PC-9 (cell line): ENCODE results near the gene DRG2. TPM values are rescaled to one million over a fixed set of nuclear protein-coding genes. Genes with fewer than 3 reads are reported as not detected.
A peak's percentile ranks its signal among the peaks of the same experiment; 100 is the strongest.

Source experiments
- BruUV-seq: library from RNA; stranded (reverse); fragments of 400-500 nt; replicated peaks from 2 replicates; lab custom pipeline; 2021; lab: Mats Ljungman, UMichigan
- CTCF ChIA-PET: fragments of 300-600 bp; sonication (Branson Sonifier 250); formaldehyde crosslinking; loops from one replicate; lab custom pipeline; 2022; ENCODE audit warnings: antibody characterized with exemption; lab: Charles Lee
- POLR2A ChIA-PET: fragments of 300-600 bp; sonication (Branson Sonifier 250); formaldehyde crosslinking; loops from one replicate; lab custom pipeline; 2022; ENCODE audit warnings: antibody characterized with exemption; ENCODE audit not compliant: unreplicated experiment; lab: Charles Lee
- DNase-seq, 2 experiments: peaks; one replicate each; pipeline versions ENCODE4 v3.0.0 to v3.0.0-alpha.2; 2015 to 2022; ENCODE audit warnings: mixed read lengths in 1 of 2
- H2AFZ ChIP-seq: fragments of 200-600 bp; sonication (generic); 2 replicates; pipeline ENCODE4 v1.8.1; 2017; ENCODE audit warnings: antibody characterized with exemption
- H3F3A ChIP-seq: fragments of 200-600 bp; sonication (generic); 2 replicates; pipeline ENCODE4 v1.8.1; 2017; ENCODE audit warnings: antibody characterized with exemption, mild to moderate bottlenecking, low read depth; ENCODE audit not compliant: insufficient read depth
- H3K27ac ChIP-seq: fragments of 200-600 bp; sonication (generic); 2 replicates; pipeline ENCODE4 v1.6.1; 2016; ENCODE audit warnings: mixed run types
- H3K27me3 ChIP-seq: fragments of 200-600 bp; sonication (generic); 2 replicates; pipeline ENCODE4 v1.6.1; 2016; ENCODE audit warnings: low read depth, mixed run types; ENCODE audit not compliant: insufficient read depth
- H3K36me3 ChIP-seq: fragments of 200-600 bp; sonication (generic); 2 replicates; pipeline ENCODE4 v1.6.1; 2016; ENCODE audit warnings: low read depth, mixed run types
- H3K4me1 ChIP-seq: fragments of 200-600 bp; sonication (generic); replicated peaks from 2 replicates; pipeline ENCODE4 v1.6.1; 2016; ENCODE audit warnings: mixed run types; ENCODE audit not compliant: insufficient read depth
- H3K4me2 ChIP-seq: fragments of 200-600 bp; sonication (generic); 2 replicates; pipeline ENCODE4 v1.6.1; 2017; ENCODE audit warnings: mixed run types
- H3K4me3 ChIP-seq: fragments of 200-600 bp; sonication (generic); 2 replicates; pipeline ENCODE4 v1.6.1; 2016; ENCODE audit warnings: mixed run types
- H3K79me2 ChIP-seq: fragments of 200-600 bp; sonication (generic); 2 replicates; pipeline ENCODE4 v1.6.1; 2017; ENCODE audit warnings: low read depth, mixed run types
- H3K9me2 ChIP-seq: fragments of 200-600 bp; sonication (generic); 2 replicates; pipeline ENCODE4 v1.8.1; 2017; ENCODE audit warnings: mild to moderate bottlenecking; ENCODE audit not compliant: insufficient read depth
- H3K9me3 ChIP-seq: fragments of 200-600 bp; sonication (generic); 2 replicates; pipeline ENCODE4 v1.8.1; 2016; ENCODE audit warnings: low read depth; ENCODE audit not compliant: insufficient read depth
- H4K20me1 ChIP-seq: fragments of 200-600 bp; sonication (generic); 2 replicates; pipeline ENCODE4 v1.8.1; 2017; ENCODE audit not compliant: insufficient read depth
- CTCF ChIP-seq: fragments of 200-600 bp; sonication (generic); conservative IDR thresholded peaks from 2 replicates; pipeline ENCODE4 v1.6.1; 2017; ENCODE audit warnings: mixed run types, antibody characterized with exemption, mild to moderate bottlenecking, moderate library complexity
- EZH2 ChIP-seq: fragments of 200-600 bp; sonication (generic); IDR thresholded peaks from 2 replicates; pipeline ENCODE4 v1.8.0; 2017; ENCODE audit warnings: antibody characterized with exemption, low read depth
- intact Hi-C: fragments of 100-400 bp; cut with micrococcal nuclease; formaldehyde crosslinking; loops from one replicate; pipeline ENCODE4 v1.10.0; 2022; ENCODE audit not compliant: unreplicated experiment
- total RNA-seq: library from RNA; stranded (reverse); gene quantifications from 2 replicates; pipeline ENCODE4 v1.2.3, GENCODE V29; 2021

DRG2 gene
- total RNA-seq, 1 experiment from 2014 or later, result 66.9 TPM

GRCh38 chr17:18143044-18143936 is 55.5 kb downstream of the DRG2 start:
- Histone ChIP-seq H3K79me2 (no peaks in the 10 kb centered on the region), H3K9me3 (no peaks in the 10 kb centered on the region), H4K20me1 (no peaks in the 10 kb centered on the region), H3K4me1 (peaks cover 5% of the 10 kb centered on the region; the same call in 1 of the 2 replicates), H3F3A (0 out of 2 replicates have a peak, but pooled peaks cover 13% of the 10 kb centered on the region), H3K27ac (no peak overlapping the region), H3K27me3 (no peaks in the 10 kb centered on the region), H3K36me3 (no peaks in the 10 kb centered on the region), H3K4me2 (no peak overlapping the region), H3K4me3 (no peak overlapping the region), H3K9me2 (no peaks in the 10 kb centered on the region), H2AFZ (no peak overlapping the region)
- CTCF ChIA-PET, result no interaction called here
- TF ChIP-seq EZH2 (no peak), CTCF (peak; percentile 57)
- no peak for DNase-seq
- POLR2A ChIA-PET, result interaction anchor here (0.6 to 0.8 kb wide), 2 partner anchors 123 to 215 kb away, joined by 3 to 6 read pairs; no protein-coding TSS in a partner anchor
- intact Hi-C loops, result no loop called here
- BruUV-seq, result no TSS peak

- Histone ChIP-seq H3K4me1 (peaks cover 5% of the 10 kb centered on the region; the same call in 1 of the 2 replicates), H3F3A (0 out of 2 replicates have a peak, but pooled peaks cover 13% of the 10 kb centered on the region), H3K4me2 (no peak overlapping the region), H3K36me3 (no peaks in the 10 kb centered on the region), H3K27ac (no peak overlapping the region), H3K9me3 (no peaks in the 10 kb centered on the region), H3K27me3 (no peaks in the 10 kb centered on the region), H2AFZ (no peak overlapping the region), H3K9me2 (no peaks in the 10 kb centered on the region), H3K79me2 (no peaks in the 10 kb centered on the region), H3K4me3 (no peak overlapping the region), H4K20me1 (no peaks in the 10 kb centered on the region)
- TF ChIP-seq CTCF (no peak), EZH2 (no peak)
- DNase-seq, result no peak
- CTCF ChIA-PET, result no interaction called here
- POLR2A ChIA-PET, result interaction anchor here (0.6 to 0.7 kb wide), 3 partner anchors 122 to 1122 kb away, joined by 3 to 8 read pairs (median 3); no protein-coding TSS in a partner anchor
- no TSS peak for BruUV-seq
- intact Hi-C loops, result no loop called here
Observed at GRCh38 chr17:18144261-18144660, 56.5 kb downstream of the DRG2 start.

- no peaks in the 10 kb centered on the region for H3K79me2 ChIP-seq
- CTCF ChIA-PET, result no interaction called here
- no peak overlapping the region for H3K4me3 ChIP-seq
- H3F3A ChIP-seq, result 0 out of 2 replicates have a peak, but pooled peaks cover 13% of the 10 kb centered on the region
- intact Hi-C loops, result no loop called here
- no peak overlapping the region for H3K4me2 ChIP-seq
- no peaks in the 10 kb centered on the region for H3K36me3 ChIP-seq
- H2AFZ ChIP-seq, result no peak overlapping the region
- no peak for DNase-seq
- H3K27me3 ChIP-seq, result no peaks in the 10 kb centered on the region
- no peak for TF ChIP-seq EZH2
- TF ChIP-seq CTCF, result no peak
- no peaks in the 10 kb centered on the region for H4K20me1 ChIP-seq
- peaks cover 5% of the 10 kb centered on the region; the same call in 1 of the 2 replicates for H3K4me1 ChIP-seq
- no peaks in the 10 kb centered on the region for H3K9me3 ChIP-seq
- POLR2A ChIA-PET, result interaction anchor here (0.6 to 0.8 kb wide), 3 partner anchors 123 to 1921 kb away, joined by 3 to 8 read pairs (median 4); no protein-coding TSS in a partner anchor
- H3K9me2 ChIP-seq, result no peaks in the 10 kb centered on the region
- no TSS peak for BruUV-seq
- no peak overlapping the region for H3K27ac ChIP-seq
Observed at GRCh38 chr17:18144855-18145254, 57.1 kb downstream of the DRG2 start.
